DND-41 (cell line): ENCODE results near the gene PAN3.

ENCODE experiments used
- ATAC-seq: fragments of 200-7000 bp; cut with Tn5 transposase; 3 replicates; pipeline ENCODE4 v1.9.1; 2021; ENCODE audit warnings: low read depth; ENCODE audit not compliant: insufficient read depth
- DNase-seq: peaks from one replicate; pipeline ENCODE4 v3.0.0-alpha.2; 2020
- H2AFZ ChIP-seq: 2 replicates; pipeline ENCODE4 v1.6.0; 2012; ENCODE audit warnings: low read depth, low read length
- H3K27ac ChIP-seq: 2 replicates; pipeline ENCODE4 v1.5.1; 2012; ENCODE audit warnings: low read length, inconsistent platforms
- H3K27me3 ChIP-seq: fragments of 200-600 bp; sonication (generic); 2 replicates; pipeline ENCODE4 v1.6.0; 2012; ENCODE audit warnings: low read length, mild to moderate bottlenecking, inconsistent platforms; ENCODE audit not compliant: insufficient read depth, poor library complexity
- H3K36me3 ChIP-seq: 2 replicates; pipeline ENCODE4 v1.5.1; 2012; ENCODE audit warnings: low read length, inconsistent platforms; ENCODE audit not compliant: insufficient read depth
- H3K4me1 ChIP-seq: 2 replicates; pipeline ENCODE4 v1.5.1; 2012; ENCODE audit warnings: mild to moderate bottlenecking, low read length; ENCODE audit not compliant: insufficient read depth
- H3K4me2 ChIP-seq: 2 replicates; pipeline ENCODE4 v1.6.0; 2012; ENCODE audit warnings: mild to moderate bottlenecking, moderate library complexity, low read length, inconsistent platforms; ENCODE audit not compliant: insufficient read depth
- H3K4me3 ChIP-seq, 2 experiments: fragments of 200-600 bp in 1 of 2; shearing (Covaris generic) in 1 of 2; 2 replicates each; pipeline ENCODE4 v1.5.1; 2012 to 2016; ENCODE audit warnings: inconsistent platforms in 2 of 2, low read length in 2 of 2, mild to moderate bottlenecking in 2 of 2, low read depth in 1 of 2, moderate library complexity in 1 of 2
- H3K79me2 ChIP-seq: 2 replicates; pipeline ENCODE4 v1.6.0; 2012; ENCODE audit warnings: low read length, inconsistent platforms; ENCODE audit not compliant: insufficient read depth
- H3K9ac ChIP-seq: 2 replicates; pipeline ENCODE4 v1.6.0; 2012; ENCODE audit warnings: low read depth, mild to moderate bottlenecking, inconsistent platforms, low read length, moderate library complexity
- H3K9me3 ChIP-seq: 2 replicates; pipeline ENCODE4 v1.5.1; 2012; ENCODE audit warnings: low read length, moderate library complexity, mild to moderate bottlenecking, inconsistent platforms; ENCODE audit not compliant: insufficient read depth, severe bottlenecking
- H4K20me1 ChIP-seq: 2 replicates; pipeline ENCODE4 v1.6.0; 2012; ENCODE audit warnings: low read length; ENCODE audit not compliant: insufficient read depth
- EZH2 ChIP-seq: IDR thresholded peaks from 3 replicates; pipeline ENCODE4 v1.6.1; 2012; ENCODE audit warnings: borderline replicate concordance, low read depth, mild to moderate bottlenecking, moderate library complexity, low read length, inconsistent platforms; ENCODE audit not compliant: severe bottlenecking
- TF ChIP-seq, protein P1 (sequence below): IDR thresholded peaks from 2 replicates; pipeline ENCODE4 v1.5.1; 2012; ENCODE audit warnings: borderline replicate concordance, low read length, moderate library complexity, mild to moderate bottlenecking; ENCODE audit not compliant: poor library complexity, severe bottlenecking; ENCODE audit errors: extremely low read depth

The PAN3 gene

GRCh38 chr13:28220166-28220565 is 81.8 kb downstream of the PAN3 start:
- no peak for ATAC-seq
- Histone ChIP-seq H3K4me2 (no peak overlapping the region), H3K9ac (no peak overlapping the region), H2AFZ (no peak overlapping the region), H3K4me3 (no peak overlapping the region), H3K9me3 (no peaks in the 10 kb centered on the region), H4K20me1 (no peaks in the 10 kb centered on the region), H3K79me2 (peaks cover 7% of the 10 kb centered on the region; the same call in 1 of the 2 replicates), H3K4me1 (no peaks in the 10 kb centered on the region), H3K27me3 (no peaks in the 10 kb centered on the region), H3K36me3 (peaks cover 27% of the 10 kb centered on the region), H3K27ac (no peak overlapping the region)
- TF ChIP-seq EZH2: no peak
- TF ChIP-seq, protein P1, sequence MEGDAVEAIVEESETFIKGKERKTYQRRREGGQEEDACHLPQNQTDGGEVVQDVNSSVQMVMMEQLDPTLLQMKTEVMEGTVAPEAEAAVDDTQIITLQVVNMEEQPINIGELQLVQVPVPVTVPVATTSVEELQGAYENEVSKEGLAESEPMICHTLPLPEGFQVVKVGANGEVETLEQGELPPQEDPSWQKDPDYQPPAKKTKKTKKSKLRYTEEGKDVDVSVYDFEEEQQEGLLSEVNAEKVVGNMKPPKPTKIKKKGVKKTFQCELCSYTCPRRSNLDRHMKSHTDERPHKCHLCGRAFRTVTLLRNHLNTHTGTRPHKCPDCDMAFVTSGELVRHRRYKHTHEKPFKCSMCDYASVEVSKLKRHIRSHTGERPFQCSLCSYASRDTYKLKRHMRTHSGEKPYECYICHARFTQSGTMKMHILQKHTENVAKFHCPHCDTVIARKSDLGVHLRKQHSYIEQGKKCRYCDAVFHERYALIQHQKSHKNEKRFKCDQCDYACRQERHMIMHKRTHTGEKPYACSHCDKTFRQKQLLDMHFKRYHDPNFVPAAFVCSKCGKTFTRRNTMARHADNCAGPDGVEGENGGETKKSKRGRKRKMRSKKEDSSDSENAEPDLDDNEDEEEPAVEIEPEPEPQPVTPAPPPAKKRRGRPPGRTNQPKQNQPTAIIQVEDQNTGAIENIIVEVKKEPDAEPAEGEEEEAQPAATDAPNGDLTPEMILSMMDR: no peak
- DNase-seq: no peak

- Histone ChIP-seq H3K36me3 (peaks cover 29% of the 10 kb centered on the region; the same call in 1 of the 2 replicates), H3K9ac (no peak overlapping the region), H3K9me3 (no peaks in the 10 kb centered on the region), H3K79me2 (no peaks in the 10 kb centered on the region), H3K27ac (no peak overlapping the region), H3K4me1 (no peaks in the 10 kb centered on the region), H3K27me3 (no peaks in the 10 kb centered on the region), H3K4me2 (no peak overlapping the region), H3K4me3 (no peak overlapping the region), H4K20me1 (no peaks in the 10 kb centered on the region), H2AFZ (no peak overlapping the region)
- ATAC-seq (no peak), DNase-seq (no peak)
- TF ChIP-seq EZH2: no peak
- TF ChIP-seq, protein P1: no peak
Measured at GRCh38 chr13:28229522-28230411, 91.4 kb downstream of the PAN3 start.

GRCh38 chr13:28231642-28232041 is 93.3 kb downstream of the PAN3 start:
- no peak overlapping the region for H3K4me2 ChIP-seq
- peaks cover 29% of the 10 kb centered on the region; the same call in 1 of the 2 replicates for H3K36me3 ChIP-seq
- no peak overlapping the region for H3K27ac ChIP-seq
- no peaks in the 10 kb centered on the region for H3K27me3 ChIP-seq
- no peak for ATAC-seq
- H3K79me2 ChIP-seq: no peaks in the 10 kb centered on the region
- H3K4me1 ChIP-seq: no peaks in the 10 kb centered on the region
- H4K20me1 ChIP-seq: no peaks in the 10 kb centered on the region
- DNase-seq: no peak
- H2AFZ ChIP-seq: no peak overlapping the region
- no peak overlapping the region for H3K4me3 ChIP-seq
- H3K9ac ChIP-seq: no peak overlapping the region
- H3K9me3 ChIP-seq: no peaks in the 10 kb centered on the region
- TF ChIP-seq, protein P1: no peak
- no peak for TF ChIP-seq EZH2
